CD4-positive, alpha-beta T cell treated with Interferon gamma for 1 hour (primary cell): ENCODE measurements around the gene NCCRP1.

ENCODE experiments used
- DNase-seq: peaks from one replicate; pipeline ENCODE4 v3.0.0-alpha.2; 2020

Gene NCCRP1

GRCh38 chr19:39247701-39248664 lies 51.2 kb downstream of the NCCRP1 start:
- DNase-seq = no peak

GRCh38 chr19:39248806-39249205 lies 52.0 kb downstream of the NCCRP1 start, which contains the start of gene IFNL4:
TSS of gene IFNL4 (minus strand) at chr19:39248856.
- no peak for DNase-seq

GRCh38 chr19:39251081-39251480 lies 54.3 kb downstream of the NCCRP1 start:
- no peak for DNase-seq
